GM19025 (cell line): Measurements from ENCODE around the gene PDZD2.
"Not testable (repeated sequence)": the region's sequence is repeated elsewhere in the genome, so short reads cannot be mapped to it uniquely, and the experiment has no call there.

Experiments used
- ATAC-seq: cut with Tn5 transposase; IDR thresholded peaks from one replicate; pipeline ENCODE4 v1.9.1; 2021; ENCODE audit warnings: mild to moderate bottlenecking, low read depth, moderate library complexity; ENCODE audit not compliant: unreplicated experiment

The PDZD2 gene

DNA sequence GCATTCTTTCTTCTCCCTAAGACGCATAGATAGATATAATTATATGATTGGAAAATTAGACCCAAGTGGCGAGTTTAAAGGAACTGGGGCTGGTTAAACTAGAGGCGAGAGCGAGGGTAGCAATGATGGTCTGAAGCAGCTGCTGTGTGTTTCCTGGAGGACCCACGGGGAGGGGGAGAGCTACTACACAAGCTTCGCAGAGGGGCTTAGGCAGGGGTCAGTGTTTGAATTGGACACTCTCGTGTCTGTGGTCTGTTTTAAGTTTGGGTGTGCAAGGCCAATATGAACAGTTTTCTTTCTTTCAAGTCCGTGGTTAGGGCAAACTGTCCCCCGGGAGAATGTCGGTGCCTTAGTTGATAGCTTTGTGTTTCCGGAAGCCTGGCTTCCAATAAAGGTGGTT, 43.1 kb downstream of the PDZD2 start:
- no peak for ATAC-seq

DNA sequence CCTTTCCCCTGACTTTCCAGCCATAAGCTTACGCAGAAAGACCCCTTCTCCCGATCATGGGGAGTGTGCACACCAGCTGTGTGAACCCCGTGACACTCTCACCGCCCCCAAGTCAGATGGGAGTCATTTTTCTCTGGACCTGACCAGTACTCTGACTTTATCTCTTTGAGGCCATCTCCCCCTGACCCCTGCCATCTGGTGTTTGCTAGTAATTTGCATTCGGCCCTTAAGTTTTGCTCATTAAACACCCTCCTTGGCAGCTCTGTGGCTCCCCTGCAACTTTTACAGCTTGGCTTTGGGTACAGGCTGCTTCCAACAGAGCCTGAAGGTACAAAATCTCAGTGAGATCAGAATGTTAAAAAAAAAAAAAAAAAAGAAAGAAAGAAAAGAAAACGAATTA, 43.9 kb downstream of the PDZD2 start:
- no peak for ATAC-seq

DNA sequence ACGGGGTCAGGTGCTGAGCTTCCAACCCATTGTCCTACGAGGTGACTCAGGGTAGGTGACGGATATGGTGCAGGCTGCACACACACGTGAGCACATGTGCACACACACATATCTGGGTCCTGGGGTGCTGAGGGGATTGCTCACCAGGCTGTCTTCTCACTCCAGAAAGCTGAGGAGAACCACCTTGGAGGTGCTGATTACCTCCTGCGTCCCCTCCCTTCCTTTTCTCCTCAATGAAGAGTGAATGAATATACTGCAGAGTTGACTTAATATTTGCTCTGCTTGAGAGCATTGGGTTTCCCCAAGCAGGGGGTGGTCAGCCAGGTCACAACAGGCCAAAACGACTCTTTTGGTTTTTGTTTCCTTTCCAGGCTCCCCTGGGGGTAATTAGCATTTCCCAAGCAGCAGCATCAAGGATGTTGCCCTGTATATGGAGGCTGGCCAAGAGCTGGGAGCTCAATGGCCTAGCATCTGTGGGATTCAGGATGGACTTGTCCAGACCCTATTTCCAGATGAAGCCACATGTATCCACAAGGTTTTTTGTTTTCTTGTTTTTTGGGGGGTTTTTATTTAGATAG, 49.7 kb downstream of the PDZD2 start:
- no peak for ATAC-seq

DNA sequence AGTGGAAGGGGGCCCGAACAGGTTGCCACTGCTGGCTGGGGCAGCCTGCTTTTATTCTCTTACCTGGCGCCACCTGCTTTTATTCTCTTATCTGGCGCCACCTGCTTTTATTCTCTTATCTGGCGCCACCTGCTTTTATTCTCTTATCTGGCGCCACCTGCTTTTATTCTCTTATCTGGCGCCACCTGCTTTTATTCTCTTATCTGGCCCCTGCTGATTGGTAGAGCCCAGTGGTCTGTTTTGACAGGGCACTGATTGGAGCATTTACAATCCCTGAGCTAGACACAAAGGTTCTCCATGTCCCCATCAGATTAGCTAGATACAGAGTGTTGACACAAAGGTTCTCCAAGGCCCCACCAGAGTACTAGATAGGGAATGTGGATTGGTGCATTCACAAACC, 52.5 kb downstream of the PDZD2 start:
- ATAC-seq: not testable (repeated sequence)

DNA sequence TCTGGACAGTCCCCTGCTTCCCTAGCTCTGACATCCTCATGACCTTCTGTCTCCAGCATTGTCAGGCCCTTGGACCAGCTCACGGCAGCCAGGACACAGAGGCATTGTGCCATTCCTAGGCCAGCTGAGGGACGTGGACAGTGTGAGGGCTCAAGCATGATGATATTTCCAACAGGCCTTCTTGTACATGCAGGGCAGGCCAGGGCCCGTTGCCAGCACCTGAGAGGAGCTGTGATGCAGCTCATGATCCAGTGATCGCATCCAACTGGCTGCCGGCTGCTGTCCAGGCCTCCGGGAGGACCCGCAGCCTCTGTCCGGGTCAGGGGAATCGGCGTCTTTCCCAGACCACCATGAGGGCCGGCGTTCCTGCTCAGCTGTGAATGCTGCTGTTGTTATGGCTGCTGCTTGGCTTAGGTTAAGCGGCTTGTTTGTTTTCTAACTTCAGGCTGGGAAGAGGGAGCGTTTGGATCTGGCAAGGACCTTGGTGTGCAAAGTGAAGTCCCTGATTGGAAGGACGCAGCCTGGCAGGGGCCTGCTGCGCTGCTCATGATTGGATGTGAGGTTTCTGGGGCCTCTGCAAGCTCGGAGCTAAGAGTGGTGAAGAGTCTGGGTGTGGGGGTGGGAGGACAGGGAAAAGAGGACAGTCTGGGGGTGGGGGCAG, 53.8 kb downstream of the PDZD2 start:
- no peak for ATAC-seq

DNA sequence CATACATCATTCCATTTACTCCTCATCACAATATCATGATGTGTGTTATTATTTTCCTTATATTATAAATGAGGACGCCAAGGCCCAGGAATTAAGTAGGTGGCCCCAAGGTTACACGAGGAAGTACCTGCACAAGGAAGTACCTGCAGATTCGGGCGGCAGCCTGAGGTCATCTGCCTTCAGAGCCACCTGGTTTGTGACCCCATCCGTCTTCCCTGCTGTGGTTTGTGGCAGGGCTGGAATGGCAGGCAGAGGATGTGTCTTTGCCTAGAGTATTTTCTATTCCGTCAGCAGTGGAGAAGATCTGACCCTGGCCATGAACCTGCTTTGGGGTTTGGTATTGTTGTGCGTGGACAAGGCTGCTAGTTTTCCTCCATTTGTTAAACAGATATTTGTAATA, 59.7 kb downstream of the PDZD2 start:
- ATAC-seq: no peak

DNA sequence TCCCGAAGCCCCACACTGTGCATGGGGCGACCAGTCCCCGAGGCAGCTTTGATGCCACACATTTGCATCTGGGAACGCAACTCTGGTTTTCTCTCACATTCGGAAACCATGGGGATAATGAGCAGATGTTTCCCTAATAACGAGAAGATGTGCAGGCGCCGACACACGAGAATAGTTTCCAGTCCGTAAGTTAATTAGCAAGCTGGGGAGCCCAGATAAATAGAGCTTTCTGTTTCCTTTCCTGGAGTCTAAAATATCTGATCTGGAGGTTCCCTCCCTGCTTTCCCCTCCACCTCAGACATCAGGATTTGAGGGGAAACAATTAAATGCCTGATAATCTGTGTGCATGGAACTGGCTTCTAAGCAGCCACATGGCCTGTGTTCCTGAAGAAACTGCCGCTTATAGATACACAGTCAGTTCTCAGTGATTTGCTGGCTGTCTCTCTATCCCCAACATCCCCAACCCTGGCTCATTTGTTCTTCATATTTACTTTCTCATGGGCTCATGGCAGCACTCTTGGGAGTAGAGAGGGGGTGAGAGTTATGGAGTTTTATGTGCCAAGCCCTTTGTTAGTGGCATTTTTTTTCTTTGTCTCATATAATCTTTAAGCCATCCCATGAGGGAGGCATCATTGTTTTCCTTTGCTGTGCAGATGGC, 62.8 kb downstream of the PDZD2 start:
- ATAC-seq: no peak

DNA sequence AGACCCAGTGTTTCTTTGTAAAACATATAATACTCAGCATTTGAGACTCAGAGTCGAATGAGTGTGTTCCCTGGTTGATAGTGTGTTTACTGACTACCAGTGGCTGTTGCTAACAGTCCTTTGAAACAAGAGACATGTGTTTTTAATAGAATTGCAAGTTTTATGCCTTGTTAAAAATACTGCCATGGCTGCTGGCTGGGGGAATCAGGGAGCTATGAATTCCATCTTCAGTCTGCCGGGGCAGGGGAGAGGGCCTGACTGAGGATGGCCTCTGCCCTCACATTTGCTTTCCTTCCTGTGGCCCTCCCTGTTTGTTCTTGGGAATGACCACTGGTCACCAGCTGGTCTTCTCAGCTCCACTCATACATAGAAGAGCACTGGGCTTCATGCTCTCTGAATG, 63.8 kb downstream of the PDZD2 start:
- no peak for ATAC-seq

DNA sequence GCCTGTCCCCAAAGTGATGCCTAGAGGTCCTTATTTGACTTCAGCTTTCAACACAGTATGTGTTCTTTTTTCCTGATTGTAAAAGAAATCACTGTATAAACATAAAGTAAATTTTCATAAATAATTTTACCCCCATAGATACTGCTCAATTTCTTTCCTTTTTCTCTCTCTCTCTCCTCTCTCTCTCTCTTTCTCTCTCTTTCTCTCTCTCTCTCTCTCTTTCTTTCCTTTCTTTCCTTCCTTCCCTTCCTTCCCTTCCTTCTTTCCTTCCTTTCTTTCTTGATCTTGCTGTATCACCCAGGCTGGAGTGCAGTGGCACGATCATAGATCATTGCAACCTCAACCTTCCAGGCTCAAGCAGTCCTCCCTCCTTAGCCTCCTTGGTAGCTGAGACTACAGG, 64.8 kb downstream of the PDZD2 start:
- no peak for ATAC-seq

DNA sequence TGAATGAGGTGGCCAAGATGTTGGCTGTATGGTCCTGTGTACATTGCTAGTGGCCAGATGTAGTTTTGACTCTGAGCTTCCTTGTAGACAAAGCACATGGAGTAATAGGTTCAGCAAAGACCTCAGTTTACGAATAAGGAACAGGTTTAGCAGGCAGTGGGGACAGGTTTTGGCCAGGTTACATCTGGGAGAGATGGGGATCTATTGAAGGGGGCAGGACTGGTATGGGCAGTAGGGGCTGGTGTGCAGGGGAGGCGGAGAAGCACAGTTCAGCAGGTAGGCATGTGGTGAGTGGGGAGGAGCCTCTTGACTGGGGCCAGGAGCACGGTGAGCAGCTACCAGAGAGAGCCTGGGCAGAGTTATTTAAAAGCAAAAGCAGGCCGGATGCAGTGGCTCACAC, 67.3 kb downstream of the PDZD2 start:
- no peak for ATAC-seq

DNA sequence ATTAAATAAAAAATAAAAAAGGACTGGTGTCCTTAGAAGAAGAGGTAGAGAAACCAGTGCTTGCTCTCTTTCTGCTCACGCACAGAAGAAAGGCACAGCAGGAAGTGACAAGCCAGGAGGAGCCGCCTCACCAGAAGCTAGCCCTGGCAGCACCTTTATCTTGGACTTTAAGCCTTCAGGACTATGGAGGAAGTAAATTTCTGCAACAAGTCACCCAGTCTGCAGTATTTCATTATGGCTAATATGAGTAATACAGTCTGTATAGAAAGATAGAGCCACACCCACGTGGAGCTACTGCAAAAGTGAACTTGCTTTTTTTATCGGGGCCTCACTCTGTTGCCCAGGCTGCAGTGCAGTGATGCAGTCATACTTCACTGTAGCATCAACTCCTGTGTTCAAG, 68.4 kb downstream of the PDZD2 start:
- ATAC-seq: no peak

DNA sequence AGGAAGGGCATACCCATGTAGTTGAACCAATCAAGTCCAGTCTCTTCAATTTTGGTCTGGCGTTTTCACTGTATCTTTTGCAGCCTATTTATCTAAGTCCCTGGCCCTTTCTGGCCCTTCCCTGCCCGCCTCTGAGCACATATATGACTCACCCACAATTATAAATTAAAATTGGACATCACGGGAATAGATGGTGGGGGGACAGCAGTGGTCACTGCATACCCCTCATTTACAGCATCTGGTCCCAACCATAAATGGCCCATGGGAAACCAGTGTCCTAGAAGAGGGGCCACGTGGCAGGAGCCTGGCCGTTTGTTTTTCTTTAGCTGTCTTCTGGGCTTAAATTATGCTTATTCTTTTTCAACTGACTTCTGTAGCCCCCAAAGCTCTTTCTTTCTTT, 69.2 kb downstream of the PDZD2 start:
- ATAC-seq: no peak

DNA sequence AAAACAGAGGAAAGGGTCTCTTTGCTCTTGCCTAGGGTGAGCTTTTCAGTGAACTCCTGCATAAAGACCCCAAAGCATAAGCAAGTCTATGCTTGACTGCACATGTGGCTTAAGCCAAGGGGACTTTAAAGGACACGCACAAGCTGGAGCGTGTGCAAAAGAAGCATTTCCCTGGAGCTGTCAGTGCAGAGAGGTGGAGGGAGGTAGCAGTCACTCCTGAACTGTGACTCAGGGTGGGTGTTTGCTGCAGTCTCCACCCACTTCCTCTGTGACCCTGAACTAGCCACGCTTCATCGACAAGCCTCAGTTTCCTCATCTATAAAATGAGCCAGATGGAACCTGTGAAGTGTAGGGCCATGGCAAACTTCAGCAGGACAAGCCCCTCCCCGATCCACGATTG, 72.4 kb downstream of the PDZD2 start:
- no peak for ATAC-seq

DNA sequence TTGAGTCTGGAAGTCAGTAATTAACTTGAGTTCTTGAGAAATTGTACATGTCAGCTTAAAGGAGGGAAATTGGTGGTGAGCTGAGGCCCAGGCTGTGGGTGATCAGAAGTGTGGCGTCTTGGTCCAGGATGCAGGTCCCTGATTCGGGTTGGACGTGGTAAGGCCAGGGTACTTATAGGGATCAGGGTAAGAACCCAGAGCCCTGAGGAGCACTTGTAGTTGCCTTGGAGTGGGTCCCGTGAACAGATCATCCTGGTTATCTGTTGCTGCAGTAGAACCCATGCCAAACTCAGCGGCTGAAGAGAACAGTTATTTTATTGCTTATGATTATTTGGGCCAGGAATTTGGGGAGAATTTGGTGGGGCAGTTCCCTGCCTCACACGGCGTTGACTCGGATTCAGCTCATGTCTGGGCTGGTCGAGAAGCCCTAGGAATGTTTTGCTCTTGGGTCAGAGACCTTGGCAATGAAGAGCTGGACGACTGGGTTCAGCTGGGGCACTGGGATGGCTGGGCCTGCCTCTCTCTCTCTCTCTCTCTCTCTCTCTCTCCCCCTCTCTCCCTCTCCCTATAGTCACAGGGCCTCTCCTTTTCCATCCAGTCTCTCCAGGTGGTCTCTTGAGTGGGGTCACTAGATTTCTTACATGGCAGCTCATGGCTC, 73.1 kb downstream of the PDZD2 start:
- no peak for ATAC-seq

DNA sequence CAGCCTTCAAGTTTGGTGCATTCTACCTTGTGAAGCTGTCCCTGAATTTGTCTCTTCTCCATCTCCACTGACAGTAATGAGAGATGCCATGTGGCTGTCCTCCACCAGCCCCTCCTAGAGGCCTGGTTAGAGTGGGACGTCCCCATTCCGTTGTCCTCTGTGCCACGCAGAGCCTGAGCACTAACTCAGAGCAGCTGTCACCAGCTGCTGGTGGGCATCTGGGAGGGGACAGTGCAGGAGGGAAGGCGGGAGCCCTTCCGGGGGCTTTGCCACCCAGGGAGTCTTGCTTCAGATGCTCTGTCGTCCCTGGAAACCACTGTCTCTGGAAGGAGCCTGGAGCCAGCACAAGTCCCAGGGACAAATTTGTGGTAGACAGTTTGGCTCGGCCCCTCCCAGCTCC, 78.6 kb downstream of the PDZD2 start:
- ATAC-seq: no peak

DNA sequence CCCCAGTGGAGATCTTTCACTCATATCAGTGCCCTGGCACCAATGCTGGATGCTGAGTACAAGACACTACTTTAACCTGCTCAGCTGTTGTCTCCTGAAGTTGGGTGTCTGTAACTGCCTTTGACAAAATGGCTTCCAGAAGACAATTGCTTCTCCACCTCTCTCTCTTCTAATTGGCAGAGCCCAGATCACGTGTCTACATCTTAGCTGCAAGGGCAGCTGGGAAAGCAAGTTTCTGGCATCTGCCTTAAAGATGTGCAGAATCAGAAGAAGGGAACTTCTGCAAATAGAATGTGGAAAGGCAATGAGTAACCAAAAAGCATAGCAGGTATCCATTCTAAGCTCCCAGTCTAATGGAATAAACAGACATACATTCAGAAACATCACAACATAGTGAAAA, 81.1 kb downstream of the PDZD2 start:
- no peak for ATAC-seq

DNA sequence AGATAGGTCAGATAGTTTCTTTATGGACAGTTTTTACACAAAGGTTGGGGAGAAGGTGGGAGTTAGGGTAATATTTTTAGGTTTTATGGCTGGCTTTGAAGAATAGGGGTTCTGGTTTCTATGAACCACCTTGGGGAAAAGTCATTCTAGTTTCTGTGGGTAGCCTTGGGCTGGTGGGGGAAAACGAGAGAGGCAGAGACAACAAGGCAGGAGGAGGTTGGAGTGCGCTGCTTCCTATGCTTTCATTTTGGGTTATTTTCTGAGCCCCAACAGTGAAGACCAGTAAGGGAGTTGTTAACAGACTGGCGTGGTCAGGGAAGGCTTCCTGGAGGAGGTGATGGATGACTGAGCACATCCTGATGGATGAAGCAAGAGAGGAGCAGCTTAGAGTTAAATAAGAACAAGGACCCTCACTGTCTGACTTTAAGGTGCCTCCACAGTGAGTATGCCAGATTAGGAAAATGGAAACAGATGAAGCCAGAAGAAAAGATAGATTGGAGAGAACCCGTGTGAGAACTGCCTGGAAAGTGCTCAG, 81.9 kb downstream of the PDZD2 start:
- ATAC-seq: no peak

DNA sequence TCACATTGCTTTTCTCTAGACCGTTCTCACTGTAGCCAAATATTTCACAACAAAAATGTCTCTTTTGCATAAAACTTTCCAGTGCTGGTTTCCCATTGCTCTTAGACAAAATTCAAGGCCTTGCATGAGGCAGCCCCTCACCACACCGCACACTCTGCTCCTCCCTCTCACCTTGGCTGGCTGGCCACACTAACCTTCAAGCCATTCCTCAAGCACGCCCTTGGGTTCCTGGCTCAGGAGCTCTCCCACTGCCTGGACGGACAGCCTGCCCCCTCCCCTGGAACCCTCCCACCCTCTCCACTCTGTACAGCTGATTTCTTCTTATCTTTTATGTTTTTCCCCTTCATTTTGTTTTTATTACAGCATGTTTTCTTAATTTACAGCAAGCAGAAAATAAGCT, 83.2 kb downstream of the PDZD2 start:
- ATAC-seq: no peak

DNA sequence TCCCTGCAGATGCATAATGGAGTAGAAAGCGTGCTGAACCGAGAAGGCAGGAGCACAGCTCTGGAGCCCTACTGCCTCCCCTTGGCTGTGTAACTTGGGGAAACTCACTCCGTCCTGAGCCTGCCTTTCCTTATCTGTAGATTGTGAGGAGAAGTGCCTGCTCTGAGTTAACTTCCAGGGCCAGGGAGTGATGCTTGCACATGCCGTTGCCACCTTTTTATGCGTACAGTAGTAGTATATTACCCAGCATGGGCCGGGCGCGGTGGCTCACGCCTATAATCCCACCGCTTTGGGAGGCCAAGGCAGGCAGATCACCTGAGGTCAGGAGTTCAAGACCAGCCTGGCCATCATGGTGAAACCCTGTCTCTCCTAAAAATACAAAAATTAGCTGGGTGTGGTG, 87.1 kb downstream of the PDZD2 start:
- no peak for ATAC-seq

DNA sequence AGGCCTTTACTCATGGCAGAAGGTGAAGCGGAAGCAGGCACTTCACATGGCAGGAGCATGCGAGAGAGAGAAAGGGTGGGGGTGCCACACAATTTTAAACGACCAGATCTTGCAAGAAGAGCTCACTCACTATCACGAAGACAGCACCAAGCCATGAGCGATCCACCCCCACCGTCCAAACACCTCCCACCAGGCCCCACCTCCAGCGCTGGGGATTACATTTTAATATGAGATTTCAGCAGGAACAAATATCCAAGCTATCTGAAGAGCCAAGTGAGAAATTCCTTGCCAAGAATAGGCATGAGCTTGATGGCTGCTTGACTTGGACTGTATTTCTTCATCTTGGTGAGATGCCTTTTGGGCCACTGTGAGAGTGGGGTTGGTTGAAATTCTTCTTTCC, 88.0 kb downstream of the PDZD2 start:
- no peak for ATAC-seq

DNA sequence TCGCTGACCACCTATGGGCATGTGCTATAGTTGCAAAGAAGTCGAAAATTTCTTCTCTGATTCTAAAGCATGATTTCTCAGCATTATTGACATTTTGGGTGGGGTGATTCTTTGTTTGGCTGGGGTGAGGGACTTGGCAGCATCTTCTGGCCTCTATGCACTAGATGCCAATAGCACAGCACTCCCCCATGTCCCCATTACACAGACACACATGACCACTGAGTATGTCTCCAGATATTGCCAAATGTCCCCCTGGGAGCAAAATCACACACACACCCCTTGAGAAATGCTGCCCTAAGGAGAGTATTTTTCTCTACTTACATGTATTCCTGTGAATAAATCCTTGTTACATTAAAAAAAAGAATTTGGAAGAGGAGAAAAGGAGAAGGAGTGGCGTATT, 89.1 kb downstream of the PDZD2 start:
- no peak for ATAC-seq

DNA sequence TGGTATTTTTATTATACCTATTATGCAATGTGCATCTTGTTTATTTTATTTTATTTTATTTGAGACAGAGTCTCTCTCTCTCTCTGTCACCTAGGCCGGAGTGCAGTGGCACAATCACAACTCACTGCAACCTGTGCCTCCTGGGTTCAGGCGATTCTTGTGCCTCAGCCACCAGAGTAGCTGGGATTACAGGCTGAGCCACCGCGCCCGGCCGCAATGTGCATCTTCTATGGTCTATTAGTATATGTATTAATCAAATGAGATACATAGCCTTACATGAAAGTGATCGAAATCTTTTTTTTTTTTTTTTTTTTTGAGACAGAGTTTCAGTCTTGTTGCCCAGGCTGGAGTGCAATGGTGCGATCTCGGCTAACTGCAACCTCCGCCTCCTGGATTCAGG, 89.9 kb downstream of the PDZD2 start:
- ATAC-seq: not testable (repeated sequence)
